Keratinocyte (primary cell): ENCODE data around the gene SLC22A14. TPM values are rescaled to one million over a fixed set of nuclear protein-coding genes. Genes with fewer than 3 reads are reported as not detected.

ENCODE experiments used
- DNase-seq: peaks from one replicate; pipeline ENCODE4 v3.0.0-alpha.2; 2011; ENCODE audit warnings: low read depth, missing footprints, low spot score
- FAIRE-seq: peaks from 2 replicates; lab custom pipeline; 2011; peaks lifted over from hg19 to GRCh38; lab: Jason Lieb, UNC
- H2AFZ ChIP-seq: 2 replicates; pipeline ENCODE4 v1.6.0; 2012; ENCODE audit warnings: low read length, control low read depth, inconsistent platforms; ENCODE audit not compliant: control insufficient read depth
- H3K27ac ChIP-seq: 2 replicates; pipeline ENCODE4 v1.5.1; 2011; ENCODE audit warnings: low read length; ENCODE audit not compliant: control insufficient read depth, insufficient read depth
- H3K27me3 ChIP-seq: 3 replicates; pipeline ENCODE4 v1.6.0; 2011; ENCODE audit warnings: low read length; ENCODE audit not compliant: control insufficient read depth, insufficient read depth; ENCODE audit errors: extremely low read depth
- H3K36me3 ChIP-seq, 2 experiments: 2 replicates in 1 of 2; 3 replicates in 1 of 2; pipeline ENCODE4 v1.5.1; 2011; ENCODE audit warnings: low read length in 2 of 2, mild to moderate bottlenecking in 1 of 2; ENCODE audit not compliant: control insufficient read depth in 2 of 2, insufficient read depth in 2 of 2; ENCODE audit errors: extremely low read depth in 1 of 2
- H3K4me1 ChIP-seq: 3 replicates; pipeline ENCODE4 v1.5.1; 2011; ENCODE audit warnings: low read length; ENCODE audit not compliant: control insufficient read depth, insufficient read depth; ENCODE audit errors: extremely low read depth
- H3K4me2 ChIP-seq: 3 replicates; pipeline ENCODE4 v1.6.0; 2011; ENCODE audit warnings: low read depth, low read length; ENCODE audit not compliant: control insufficient read depth, insufficient read depth; ENCODE audit errors: extremely low read depth
- H3K4me3 ChIP-seq, 3 experiments: fragments of 200-600 bp in 1 of 3; sonication (generic) in 1 of 3; 2 replicates in 2 of 3; 3 replicates in 1 of 3; pipeline ENCODE4 v1.5.1; 2011 to 2016; ENCODE audit warnings: low read length in 3 of 3, mild to moderate bottlenecking in 3 of 3, control low read depth in 2 of 3, inconsistent platforms in 1 of 3, low read depth in 1 of 3, mixed read lengths in 1 of 3, mixed run types in 1 of 3, moderate library complexity in 1 of 3; ENCODE audit not compliant: control insufficient read depth in 2 of 3, insufficient read depth in 2 of 3; ENCODE audit errors: extremely low read depth in 1 of 3
- H3K79me2 ChIP-seq: 2 replicates; pipeline ENCODE4 v1.6.0; 2012; ENCODE audit warnings: low read length; ENCODE audit not compliant: control insufficient read depth, insufficient read depth
- H3K9ac ChIP-seq: 3 replicates; pipeline ENCODE4 v1.6.0; 2011; ENCODE audit warnings: low read length; ENCODE audit not compliant: control insufficient read depth, insufficient read depth; ENCODE audit errors: extremely low read depth
- H3K9me1 ChIP-seq: 3 replicates; pipeline ENCODE4 v1.6.0; 2011; ENCODE audit warnings: low read length; ENCODE audit not compliant: control insufficient read depth, insufficient read depth; ENCODE audit errors: extremely low read depth
- H3K9me3 ChIP-seq: 2 replicates; pipeline ENCODE4 v1.5.1; 2012; ENCODE audit warnings: low read depth, low read length; ENCODE audit not compliant: control insufficient read depth
- H4K20me1 ChIP-seq: 3 replicates; pipeline ENCODE4 v1.6.0; 2011; ENCODE audit warnings: low read length; ENCODE audit not compliant: control insufficient read depth, insufficient read depth; ENCODE audit errors: extremely low read depth
- CTCF ChIP-seq, 3 experiments: IDR thresholded peaks in 1 of 3; conservative IDR thresholded peaks in 1 of 3; optimal IDR thresholded peaks in 1 of 3; 2 replicates in 2 of 3; 3 replicates in 1 of 3; pipeline versions ENCODE3 to v1.5.1; 2011; ENCODE audit warnings: low read length in 3 of 3, mild to moderate bottlenecking in 3 of 3, moderate library complexity in 2 of 3, control low read depth in 1 of 3, inconsistent platforms in 1 of 3; ENCODE audit not compliant: insufficient read depth in 2 of 3; ENCODE audit errors: extremely low read depth in 1 of 3
- EZH2 ChIP-seq: IDR thresholded peaks from one replicate; pipeline ENCODE4 v1.6.1; 2012; ENCODE audit warnings: inconsistent platforms, mild to moderate bottlenecking, low read length, moderate library complexity
- dilution Hi-C: fragments of 300-500 bp; cut with MboI; formaldehyde crosslinking; loops from one replicate; pipeline ENCODE4 v1.7.0; 2020; ENCODE audit warnings: low sequenced_read_pairs; ENCODE audit not compliant: extremely low pct_ligation_motif_present
- polyA plus RNA-seq, 5 experiments: library from polyadenylated mRNA; depleted of rRNA in 3 of 5; stranded (reverse) in 3 of 5; stranded (forward) in 1 of 5; unstranded in 1 of 5; fragments of >200 nt; gene quantifications; 1 replicate in 1 of 5; 2 replicates in 3 of 5; 3 replicates in 1 of 5; pipeline versions ENCODE4 v1.2.1 to v1.2.3, GENCODE V29; 2011 to 2012; ENCODE audit warnings: missing spikeins in 2 of 5, low read depth in 1 of 5, low replicate concordance in 1 of 5

SLC22A14 gene
- polyA plus RNA-seq, 1 donor (not counting 4 experiments of a cell fraction or from before 2014, with no cell fraction given), result 0.20 TPM

GRCh38 chr3:38315488-38316230 lies 33.6 kb downstream of the SLC22A14 start:
- H3K36me3 ChIP-seq, result peaks cover 0 to 1% of the 10 kb centered on the region in 2 experiments
- H3K9me1 ChIP-seq, result no peaks in the 10 kb centered on the region
- H3K79me2 ChIP-seq, result no peaks in the 10 kb centered on the region
- no peaks in the 10 kb centered on the region for H4K20me1 ChIP-seq
- DNase-seq, result no peak
- H3K9me3 ChIP-seq, result no peaks in the 10 kb centered on the region
- no peak overlapping the region for H3K4me3 ChIP-seq
- H3K4me1 ChIP-seq, result no peaks in the 10 kb centered on the region
- TF ChIP-seq EZH2 (no peak), CTCF (optimal IDR thresholded peaks at IDR 0.05 in 1 of 3, IDR thresholded peaks at IDR 0.05 in 1 of 3, conservative IDR thresholded peaks at IDR 0.05 in 1 of 3; ENCODE audit: extremely low read depth in 1 of 3, insufficient read depth in 2 of 3, low read length in 3 of 3) (no peak)
- no peak overlapping the region for H3K9ac ChIP-seq
- dilution Hi-C loops, result no loop called here
- peaks cover 4% of the 10 kb centered on the region for H3K27me3 ChIP-seq
- H2AFZ ChIP-seq, result no peak overlapping the region
- no peak overlapping the region for H3K4me2 ChIP-seq
- H3K27ac ChIP-seq, result no peak overlapping the region
- FAIRE-seq, result no peak

GRCh38 chr3:38316356-38317191 lies 34.5 kb downstream of the SLC22A14 start:
- Histone ChIP-seq H3K4me2 (no peak overlapping the region), H3K79me2 (no peaks in the 10 kb centered on the region), H3K4me1 (no peaks in the 10 kb centered on the region), H3K9me3 (no peaks in the 10 kb centered on the region), H3K9me1 (no peaks in the 10 kb centered on the region), H2AFZ (no peak overlapping the region), H3K27me3 (peaks cover 4% of the 10 kb centered on the region), H4K20me1 (no peaks in the 10 kb centered on the region), H3K4me3 (no peak overlapping the region), H3K9ac (no peak overlapping the region), H3K36me3 (peaks cover 0 to 1% of the 10 kb centered on the region in 2 experiments), H3K27ac (no peak overlapping the region)
- FAIRE-seq (no peak), DNase-seq (no peak)
- TF ChIP-seq CTCF (optimal IDR thresholded peaks at IDR 0.05 in 1 of 3, IDR thresholded peaks at IDR 0.05 in 1 of 3, conservative IDR thresholded peaks at IDR 0.05 in 1 of 3; ENCODE audit: extremely low read depth in 1 of 3, insufficient read depth in 2 of 3, low read length in 3 of 3) (no peak), EZH2 (no peak)
- dilution Hi-C loops, result no loop called here
